GM06990 (cell line): Measurements from ENCODE around the gene DTNB.

ENCODE experiments used
- DNase-seq: peaks from one replicate; pipeline ENCODE4 v3.0.0-alpha.2; 2011; ENCODE audit not compliant: insufficient read length; ENCODE audit errors: extremely low read depth
- H3K27me3 ChIP-seq: replicated peaks from 2 replicates; pipeline ENCODE4 v1.6.0; 2011; ENCODE audit warnings: low read length; ENCODE audit not compliant: control insufficient read depth, insufficient read depth
- H3K36me3 ChIP-seq: 2 replicates; pipeline ENCODE4 v1.5.1; 2011; ENCODE audit warnings: low read length; ENCODE audit not compliant: control insufficient read depth, insufficient read depth
- H3K4me3 ChIP-seq: replicated peaks from 2 replicates; pipeline ENCODE4 v1.5.1; 2011; ENCODE audit warnings: low read depth, mild to moderate bottlenecking, control low read depth, low read length
- CTCF ChIP-seq: IDR thresholded peaks from 2 replicates; pipeline ENCODE4 v1.5.1; 2011; ENCODE audit warnings: low read length, control low read depth, mild to moderate bottlenecking, inconsistent platforms; ENCODE audit not compliant: insufficient read depth, poor library complexity, severe bottlenecking

Gene DTNB

GRCh38 chr2:25358249-25358815, 315.0 kb downstream of the DTNB start:
- no peak for TF ChIP-seq CTCF
- H3K4me3 ChIP-seq = no peak overlapping the region
- no peak for DNase-seq
- H3K36me3 ChIP-seq = no peaks in the 10 kb centered on the region
- peaks cover 2% of the 10 kb centered on the region; the same call in 1 of the 2 replicates for H3K27me3 ChIP-seq

- no peak for DNase-seq
- TF ChIP-seq CTCF = no peak
- H3K36me3 ChIP-seq = no peaks in the 10 kb centered on the region
- no peak overlapping the region for H3K4me3 ChIP-seq
- H3K27me3 ChIP-seq = peaks cover 2% of the 10 kb centered on the region; the same call in 1 of the 2 replicates
Observed at GRCh38 chr2:25356088-25356487, 317.3 kb downstream of the DTNB start.

DNA sequence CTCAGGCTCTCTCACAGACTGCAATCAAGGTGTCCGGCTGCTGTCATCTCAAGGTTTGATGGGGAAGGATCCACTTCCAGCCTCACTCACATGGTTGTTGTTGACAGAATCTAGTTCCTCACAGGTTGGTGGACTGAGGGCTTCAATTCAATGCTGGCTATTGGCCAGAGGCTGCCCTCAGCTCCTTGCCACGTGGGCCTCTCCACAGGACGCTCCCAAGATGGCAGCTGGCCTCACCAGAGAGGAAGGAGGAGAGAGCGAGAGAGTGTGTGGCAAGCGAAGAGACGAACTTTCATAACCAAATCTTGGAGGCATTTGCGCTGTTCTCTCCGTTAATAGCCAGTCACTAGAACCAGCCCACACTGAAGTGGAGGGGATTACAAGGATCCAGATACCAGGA, 318.1 kb downstream of the DTNB start:
- H3K27me3 ChIP-seq = peaks cover 2% of the 10 kb centered on the region; the same call in 1 of the 2 replicates
- DNase-seq = no peak
- TF ChIP-seq CTCF = no peak
- H3K36me3 ChIP-seq = no peaks in the 10 kb centered on the region
- no peak overlapping the region for H3K4me3 ChIP-seq

- no peak for TF ChIP-seq CTCF
- no peaks in the 10 kb centered on the region for H3K36me3 ChIP-seq
- peaks cover 2% of the 10 kb centered on the region; the same call in 1 of the 2 replicates for H3K27me3 ChIP-seq
- DNase-seq = no peak
- H3K4me3 ChIP-seq = no peak overlapping the region
Observed at GRCh38 chr2:25354116-25354515, 319.3 kb downstream of the DTNB start.

- H3K27me3 ChIP-seq = peaks cover 2% of the 10 kb centered on the region; the same call in 1 of the 2 replicates
- H3K4me3 ChIP-seq = no peak overlapping the region
- no peaks in the 10 kb centered on the region for H3K36me3 ChIP-seq
- no peak for TF ChIP-seq CTCF
- no peak for DNase-seq
Observed at GRCh38 chr2:25349397-25349796, 324.0 kb downstream of the DTNB start.

DNA sequence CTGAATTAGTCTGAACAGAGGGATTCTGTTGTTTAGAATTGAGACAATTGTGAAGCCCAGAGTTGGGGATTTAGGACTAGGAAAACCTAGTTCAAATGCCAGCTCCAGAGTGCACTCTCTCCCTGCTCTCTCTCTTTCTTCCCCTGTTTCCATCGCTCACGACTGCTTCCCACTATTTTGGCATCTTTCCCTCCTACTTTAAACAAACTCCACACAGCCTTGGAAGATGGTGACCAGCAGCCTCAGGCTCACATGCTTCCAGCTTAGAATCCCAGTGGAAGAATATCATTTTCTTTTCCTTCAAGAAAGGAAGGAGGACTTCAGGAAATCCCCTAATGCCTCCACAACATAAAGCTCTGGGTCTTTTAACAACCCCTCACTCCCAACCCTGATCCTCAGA, 325.5 kb downstream of the DTNB start:
- Histone ChIP-seq H3K27me3 (no peaks in the 10 kb centered on the region), H3K4me3 (no peak overlapping the region), H3K36me3 (no peaks in the 10 kb centered on the region)
- no peak for DNase-seq
- TF ChIP-seq CTCF = no peak
